A375 (cell line): ENCODE results near the gene PSMB5. TPM values are rescaled to one million over a fixed set of nuclear protein-coding genes. Genes with fewer than 3 reads are reported as not detected.

ENCODE experiments used
- total RNA-seq: library from RNA; depleted of rRNA; stranded (reverse); fragments of >200 nt; shearing (Covaris generic); gene quantifications from 2 replicates; pipeline ENCODE4 v1.2.3, GENCODE V29; 2014; rRNA removed

PSMB5 gene
- 184 and 201 TPM in 2 replicates for total RNA-seq

DNA sequence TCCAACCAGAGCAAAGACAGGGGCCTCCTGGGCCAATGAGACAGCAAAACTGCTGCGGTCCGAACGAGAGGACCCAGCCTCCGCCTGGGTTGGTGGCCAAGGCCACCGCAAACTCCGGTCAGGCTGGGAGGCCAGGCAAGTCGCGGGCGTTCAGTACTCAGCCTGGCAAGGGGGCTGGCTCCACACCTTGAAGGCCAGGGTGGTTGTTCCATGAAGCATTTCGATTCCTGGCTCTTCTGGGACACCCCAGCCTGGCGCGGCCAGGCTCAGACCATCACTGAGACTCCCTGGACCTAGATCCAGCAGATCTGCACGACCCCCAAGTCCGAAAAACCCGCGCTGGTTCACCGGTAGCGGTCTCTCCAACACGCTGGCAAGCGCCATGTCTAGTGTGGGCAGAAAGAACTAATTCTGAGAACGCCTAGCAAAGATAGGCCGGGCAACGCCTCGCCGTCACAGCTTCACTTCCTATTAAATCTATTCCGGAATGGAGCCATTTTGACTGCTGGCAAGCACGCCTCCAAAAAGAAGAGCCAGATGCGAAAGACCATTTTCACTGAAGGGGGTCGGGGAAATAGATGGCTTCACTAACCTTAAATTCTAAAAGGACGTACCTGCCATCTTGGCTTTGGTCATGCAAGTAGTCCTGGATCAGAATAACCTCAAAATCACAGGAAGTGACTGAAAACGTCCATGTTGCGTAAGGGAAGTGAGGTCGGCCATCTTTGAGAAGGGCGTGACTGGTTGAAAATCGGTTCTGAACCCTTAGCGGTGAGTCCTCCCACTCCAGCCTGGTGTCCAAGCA, at the start of gene PSMB5:
PSMB5 (minus strand) TSS at position 403 of the 805 bp plus-strand sequence; CDS start at position 384, 19 bp downstream.

DNA sequence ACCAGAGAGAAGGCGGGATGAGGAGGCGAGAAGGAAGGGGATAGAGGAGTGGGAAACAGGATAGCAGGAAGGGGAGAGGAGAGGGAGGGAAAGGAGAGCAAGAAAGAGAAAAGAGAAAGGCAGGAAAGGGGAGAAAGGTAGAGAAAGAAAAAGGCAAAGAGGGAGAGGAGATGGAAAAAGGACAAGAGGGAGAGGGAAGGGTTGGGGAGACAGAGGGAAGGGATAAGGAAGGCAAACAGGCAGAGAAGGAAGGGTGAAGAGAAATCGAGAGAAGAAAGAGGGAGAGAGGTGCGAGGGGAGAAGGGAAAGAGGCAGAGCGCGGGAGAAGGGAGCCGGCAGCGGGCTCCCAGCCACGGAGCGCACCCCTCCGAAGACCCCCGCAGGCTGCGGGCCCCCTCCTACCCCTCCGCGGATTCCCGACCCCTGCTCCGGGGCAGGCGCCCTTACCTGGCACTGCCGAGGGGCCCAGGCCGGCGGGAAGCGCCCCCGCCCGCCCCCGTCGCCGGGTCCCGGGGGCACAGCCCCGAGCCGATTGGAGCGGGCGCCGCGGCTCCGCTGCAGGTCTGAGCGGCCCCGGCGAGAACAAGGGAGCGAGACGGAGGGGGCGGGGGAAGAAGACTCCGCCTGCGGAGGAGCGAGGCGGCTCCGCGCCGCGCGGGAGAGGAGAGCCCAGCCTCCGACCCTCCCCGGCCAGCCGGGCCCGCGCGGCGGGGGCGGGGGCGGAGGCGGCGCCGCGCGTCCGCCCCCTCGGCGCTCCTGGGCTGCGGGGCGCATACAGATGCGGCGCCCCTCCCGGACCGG, 22.5 kb upstream of the PSMB5 start, which contains the start of gene CDH24:
CDH24 (minus strand) TSS at position 565 of the 801 bp plus-strand sequence. CDS start 1,787 bp downstream, outside the sequence.

DNA sequence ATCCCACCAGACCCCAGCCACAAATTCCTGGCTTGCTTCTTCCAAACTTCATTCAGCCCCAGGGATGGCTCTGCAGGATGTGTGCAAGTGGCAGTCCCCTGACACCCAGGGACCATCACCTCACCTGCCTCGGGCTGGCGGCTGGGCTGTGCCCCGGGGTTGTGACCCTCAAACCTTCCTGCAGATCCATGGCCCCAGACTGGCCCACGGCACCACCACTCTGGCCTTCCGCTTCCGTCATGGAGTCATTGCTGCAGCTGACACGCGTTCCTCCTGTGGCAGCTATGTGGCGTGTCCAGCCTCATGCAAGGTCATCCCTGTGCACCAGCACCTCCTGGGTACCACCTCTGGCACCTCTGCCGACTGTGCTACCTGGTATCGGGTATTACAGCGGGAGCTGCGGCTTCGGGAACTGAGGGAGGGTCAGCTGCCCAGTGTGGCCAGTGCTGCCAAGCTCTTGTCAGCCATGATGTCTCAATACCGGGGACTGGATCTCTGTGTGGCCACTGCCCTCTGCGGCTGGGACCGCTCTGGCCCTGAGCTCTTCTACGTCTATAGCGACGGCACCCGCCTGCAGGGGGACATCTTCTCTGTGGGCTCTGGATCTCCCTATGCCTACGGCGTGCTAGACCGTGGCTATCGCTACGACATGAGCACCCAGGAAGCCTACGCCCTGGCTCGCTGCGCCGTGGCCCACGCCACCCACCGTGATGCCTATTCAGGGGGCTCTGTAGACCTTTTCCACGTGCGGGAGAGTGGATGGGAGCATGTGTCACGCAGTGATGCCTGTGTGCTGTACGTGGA, 7.7 kb upstream of the PSMB5 start, which contains the start of gene PSMB11:
PSMB11 (plus strand) TSS at position 51 of the 804 bp plus-strand sequence; CDS start at position 65, 14 bp downstream.

DNA sequence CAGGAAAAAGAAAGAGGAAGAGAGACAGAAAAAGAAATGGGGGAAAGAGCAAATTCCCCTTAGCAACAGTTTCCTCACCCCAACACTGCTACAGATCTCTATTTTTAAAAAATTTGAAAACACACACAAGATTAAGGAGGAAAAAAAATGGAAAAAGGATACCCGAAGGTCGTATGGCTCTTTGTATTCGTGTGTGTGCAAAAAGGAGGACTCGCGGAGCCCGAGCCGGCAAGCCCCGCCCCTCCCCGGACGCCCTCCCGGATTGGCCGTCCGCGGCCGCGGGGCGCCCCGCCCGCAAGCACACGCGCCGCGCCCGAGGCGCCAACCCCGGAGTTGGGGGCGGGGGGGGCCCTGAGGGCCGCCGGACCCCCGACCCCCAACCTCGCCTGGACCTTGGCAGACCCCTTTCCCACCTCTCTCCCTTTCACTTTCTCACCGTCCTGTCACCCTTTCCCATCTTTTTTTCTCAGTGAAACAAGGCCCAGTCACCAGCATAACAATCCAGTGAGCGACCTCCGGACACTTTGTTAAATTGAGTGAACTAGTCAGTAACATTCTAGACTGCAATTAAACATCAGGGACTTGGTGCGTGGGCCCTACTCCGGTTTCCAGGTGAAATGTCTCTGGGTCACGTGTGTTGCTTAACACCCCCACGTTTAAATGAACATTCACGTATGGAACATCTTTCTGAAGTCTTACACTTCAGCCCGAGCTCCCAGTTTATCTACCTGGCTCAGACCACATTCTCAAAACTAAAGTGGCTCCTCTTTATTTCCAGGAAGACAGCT, 24.6 kb downstream of the PSMB5 start, which contains the start of gene C14orf93:
C14orf93 (minus strand) TSS at position 205 of the 788 bp plus-strand sequence. CDS start 11,120 bp downstream, outside the sequence.

DNA sequence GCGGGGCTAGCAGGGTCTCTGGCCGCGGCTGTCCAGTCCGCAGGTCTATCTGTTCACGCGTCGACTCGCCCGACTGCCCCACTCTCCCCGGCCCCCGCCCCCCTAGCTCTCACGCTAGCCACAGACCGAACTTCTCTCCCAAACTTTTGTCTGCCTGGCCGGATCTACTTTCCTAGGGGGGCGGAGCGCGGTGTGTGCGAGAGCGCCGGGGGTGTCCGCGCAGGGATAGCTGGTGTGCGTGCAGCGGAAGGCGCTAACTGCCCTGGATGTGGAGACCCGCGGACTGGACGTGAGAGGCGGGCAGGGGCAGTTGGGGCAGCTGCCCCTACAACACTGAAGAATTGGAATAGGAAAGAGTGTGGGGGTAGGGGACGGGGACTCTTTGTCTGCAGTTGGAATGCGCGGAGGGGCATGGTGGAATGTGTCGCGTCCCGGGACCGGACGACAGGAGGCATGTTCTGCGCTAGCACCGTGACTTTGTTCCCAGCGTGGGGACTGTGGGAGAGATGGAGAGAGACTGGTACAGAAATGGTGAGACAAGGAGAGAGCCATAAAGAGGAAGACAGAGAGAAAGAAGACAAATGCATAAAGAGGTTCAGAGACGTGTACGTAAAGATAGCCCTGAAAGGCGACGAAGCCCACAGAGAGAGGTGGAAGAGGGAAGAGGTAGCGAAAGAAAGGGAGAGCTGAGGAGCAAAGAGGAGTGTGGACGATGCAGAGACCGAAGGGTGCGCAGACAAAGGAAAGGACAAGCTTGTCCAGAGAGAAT, 52.0 kb downstream of the PSMB5 start, which contains the start of gene AJUBA:
AJUBA (minus strand) TSS at position 75 of the 769 bp plus-strand sequence. CDS start 285 bp downstream, outside the sequence.

Other genes starting within 250 kb of the PSMB5 start
- gene SLC7A7, start 219.5 kb downstream of the PSMB5 start, total RNA-seq: 0.11 and 0.16 TPM in 2 replicates
- gene MRPL52, start 205.0 kb downstream of the PSMB5 start, total RNA-seq: 59.9 and 95.0 TPM in 2 replicates
- gene MMP14, start 198.3 kb downstream of the PSMB5 start, total RNA-seq: 79.9 and 82.8 TPM in 2 replicates
- gene LRP10, start 163.2 kb downstream of the PSMB5 start, total RNA-seq: 17.8 and 19.9 TPM in 2 replicates
- gene REM2, start 151.7 kb downstream of the PSMB5 start, total RNA-seq: 0.11 and 0.57 TPM in 2 replicates
- gene RBM23, start 115.8 kb downstream of the PSMB5 start, total RNA-seq: 65.1 and 69.1 TPM in 2 replicates
- gene PRMT5, start 105.5 kb downstream of the PSMB5 start, total RNA-seq: 49.0 and 68.4 TPM in 2 replicates
- 58.1 and 61.4 TPM in 2 replicates for gene HAUS4, start 77.8 kb downstream of the PSMB5 start, total RNA-seq
- 63.6 and 64.3 TPM in 2 replicates for gene AJUBA, start 52.3 kb downstream of the PSMB5 start, total RNA-seq
- gene C14orf93, start 24.8 kb downstream of the PSMB5 start, total RNA-seq: 11.6 and 13.6 TPM in 2 replicates
- not detected in 2 replicates for gene PSMB11, start 7.3 kb upstream of the PSMB5 start, total RNA-seq
- gene CDH24, start 22.6 kb upstream of the PSMB5 start, total RNA-seq: 7.8 and 8.1 TPM in 2 replicates
- 87.0 and 102 TPM in 2 replicates for gene ACIN1, start 60.2 kb upstream of the PSMB5 start, total RNA-seq
- 29.7 and 29.8 TPM in 2 replicates for gene C14orf119, start 60.6 kb upstream of the PSMB5 start, total RNA-seq
- not detected in 2 replicates for gene CIROP, start 70.1 kb upstream of the PSMB5 start, total RNA-seq
- not detected in 2 replicates for gene CEBPE, start 84.4 kb upstream of the PSMB5 start, total RNA-seq
- gene SLC7A8, start 148.8 kb upstream of the PSMB5 start, total RNA-seq: 1.0 TPM in 1 of 2 replicates, not detected in the other
- gene RNF212B, start 203.0 kb upstream of the PSMB5 start, total RNA-seq: not detected in 2 replicates